ENCODE measurements around the gene IFT25. TPM values are rescaled to one million over a fixed set of nuclear protein-coding genes. Genes with fewer than 3 reads are reported as not detected.

Gene IFT25
- total RNA-seq, 1 donor from 2014 or later: 29.4 TPM

- H3K9ac ChIP-seq (ENCODE audit: low read length): peak overlapping the region; percentile 90
- peak overlapping the region; percentile 89 for H3K4me3 ChIP-seq (ENCODE audit: insufficient read depth, low read depth, low read length)
- Mint-ChIP-seq H3K4me1 (ENCODE audit: low read depth, unreplicated experiment) (peaks cover 26% of the 10 kb centered on the region), H3K27ac (ENCODE audit: unreplicated experiment) (peak overlapping the region; percentile 91), H3K4me3 (ENCODE audit: unreplicated experiment) (peak overlapping the region; percentile 95), H3K36me3 (ENCODE audit: low read depth, unreplicated experiment) (peaks cover 2% of the 10 kb centered on the region), H3K27me3 (ENCODE audit: low read depth, unreplicated experiment) (no peaks in the 10 kb centered on the region), H3K9me3 (ENCODE audit: unreplicated experiment) (no peaks in the 10 kb centered on the region)
- H3K79me2 ChIP-seq (ENCODE audit: insufficient read depth, low read length): peaks cover 67% of the 10 kb centered on the region
- no peaks in the 10 kb centered on the region for H3K27me3 ChIP-seq (ENCODE audit: insufficient read depth, low read length)
- H2AFZ ChIP-seq (ENCODE audit: low read depth, low read length): peak overlapping the region; percentile 95
- peaks cover 36% of the 10 kb centered on the region for H4K20me1 ChIP-seq (ENCODE audit: insufficient read depth, low read length)
- H3K36me3 ChIP-seq (ENCODE audit: insufficient read depth, low read length): no peaks in the 10 kb centered on the region
- H3K4me2 ChIP-seq (ENCODE audit: low read length): peak overlapping the region; percentile 87
- DNase-seq (ENCODE audit: low read depth): peak; percentile 18
- peak overlapping the region; percentile 79 for H3K27ac ChIP-seq (ENCODE audit: low read depth, low read length)
- TF ChIP-seq CTCF (IDR thresholded peaks at IDR 0.05; ENCODE audit: insufficient read depth, low read depth, low read length) (no peak), EZH2 (IDR thresholded peaks at IDR 0.05; ENCODE audit: insufficient read depth, low read length) (no peak)
- no peak for FAIRE-seq
- peaks cover 13% of the 10 kb centered on the region for H3K4me1 ChIP-seq (ENCODE audit: insufficient read depth, low read length)
- H3K9me3 ChIP-seq (ENCODE audit: insufficient read depth, low read depth, low read length): no peaks in the 10 kb centered on the region
Measured at GRCh38 chr1:53945183-53945432, 391 bp downstream of the IFT25 start.

GRCh38 chr1:53944469-53945182 is 873 bp downstream of the IFT25 start:
- no peak for DNase-seq (ENCODE audit: low read depth)
- peak overlapping the region; percentile 95 for H2AFZ ChIP-seq (ENCODE audit: low read depth, low read length)
- Mint-ChIP-seq H3K9me3 (ENCODE audit: unreplicated experiment) (no peaks in the 10 kb centered on the region), H3K4me1 (ENCODE audit: low read depth, unreplicated experiment) (peaks cover 21% of the 10 kb centered on the region), H3K36me3 (ENCODE audit: low read depth, unreplicated experiment) (peaks cover 2% of the 10 kb centered on the region), H3K27me3 (ENCODE audit: low read depth, unreplicated experiment) (no peaks in the 10 kb centered on the region), H3K27ac (ENCODE audit: unreplicated experiment) (peak overlapping the region; percentile 91), H3K4me3 (ENCODE audit: unreplicated experiment) (peak overlapping the region; percentile 95)
- no peaks in the 10 kb centered on the region for H3K36me3 ChIP-seq (ENCODE audit: insufficient read depth, low read length)
- no peak for TF ChIP-seq EZH2 (IDR thresholded peaks at IDR 0.05; ENCODE audit: insufficient read depth, low read length)
- TF ChIP-seq CTCF (IDR thresholded peaks at IDR 0.05; ENCODE audit: insufficient read depth, low read depth, low read length): no peak
- peak overlapping the region; percentile 87 for H3K4me2 ChIP-seq (ENCODE audit: low read length)
- peaks cover 33% of the 10 kb centered on the region for H4K20me1 ChIP-seq (ENCODE audit: insufficient read depth, low read length)
- no peaks in the 10 kb centered on the region for H3K9me3 ChIP-seq (ENCODE audit: insufficient read depth, low read depth, low read length)
- peak overlapping the region; percentile 90 for H3K9ac ChIP-seq (ENCODE audit: low read length)
- H3K79me2 ChIP-seq (ENCODE audit: insufficient read depth, low read length): peaks cover 62% of the 10 kb centered on the region
- H3K4me1 ChIP-seq (ENCODE audit: insufficient read depth, low read length): peaks cover 13% of the 10 kb centered on the region
- H3K27me3 ChIP-seq (ENCODE audit: insufficient read depth, low read length): no peaks in the 10 kb centered on the region
- FAIRE-seq: no peak
- H3K27ac ChIP-seq (ENCODE audit: low read depth, low read length): peak overlapping the region; percentile 79
- H3K4me3 ChIP-seq (ENCODE audit: insufficient read depth, low read depth, low read length): peak overlapping the region; percentile 89

GRCh38 chr1:53943490-53944043 is 1.9 kb downstream of the IFT25 start:
- no peak for FAIRE-seq
- H2AFZ ChIP-seq (ENCODE audit: low read depth, low read length): no peak overlapping the region
- no peaks in the 10 kb centered on the region for H3K27me3 Mint-ChIP-seq (ENCODE audit: low read depth, unreplicated experiment)
- H3K9me3 Mint-ChIP-seq (ENCODE audit: unreplicated experiment): no peaks in the 10 kb centered on the region
- no peaks in the 10 kb centered on the region for H3K9me3 ChIP-seq (ENCODE audit: insufficient read depth, low read depth, low read length)
- H3K4me1 ChIP-seq (ENCODE audit: insufficient read depth, low read length): peaks cover 14% of the 10 kb centered on the region
- H3K36me3 Mint-ChIP-seq (ENCODE audit: low read depth, unreplicated experiment): peaks cover 2% of the 10 kb centered on the region
- H3K36me3 ChIP-seq (ENCODE audit: insufficient read depth, low read length): no peaks in the 10 kb centered on the region
- H3K79me2 ChIP-seq (ENCODE audit: insufficient read depth, low read length): peaks cover 52% of the 10 kb centered on the region
- TF ChIP-seq CTCF (IDR thresholded peaks at IDR 0.05; ENCODE audit: insufficient read depth, low read depth, low read length): no peak
- TF ChIP-seq EZH2 (IDR thresholded peaks at IDR 0.05; ENCODE audit: insufficient read depth, low read length): no peak
- H3K27me3 ChIP-seq (ENCODE audit: insufficient read depth, low read length): no peaks in the 10 kb centered on the region
- H3K4me3 Mint-ChIP-seq (ENCODE audit: unreplicated experiment): peak overlapping the region; percentile 7
- H3K4me2 ChIP-seq (ENCODE audit: low read length): no peak overlapping the region
- H3K4me3 ChIP-seq (ENCODE audit: insufficient read depth, low read depth, low read length): no peak overlapping the region
- no peak overlapping the region for H3K9ac ChIP-seq (ENCODE audit: low read length)
- peaks cover 23% of the 10 kb centered on the region for H4K20me1 ChIP-seq (ENCODE audit: insufficient read depth, low read length)
- H3K27ac ChIP-seq (ENCODE audit: low read depth, low read length): no peak overlapping the region
- H3K4me1 Mint-ChIP-seq (ENCODE audit: low read depth, unreplicated experiment): peaks cover 19% of the 10 kb centered on the region
- no peak for DNase-seq (ENCODE audit: low read depth)
- H3K27ac Mint-ChIP-seq (ENCODE audit: unreplicated experiment): no peak overlapping the region

All from astrocyte (in vitro differentiated cells and primary cell).